ENCODE data around the gene SDE2.

DNA sequence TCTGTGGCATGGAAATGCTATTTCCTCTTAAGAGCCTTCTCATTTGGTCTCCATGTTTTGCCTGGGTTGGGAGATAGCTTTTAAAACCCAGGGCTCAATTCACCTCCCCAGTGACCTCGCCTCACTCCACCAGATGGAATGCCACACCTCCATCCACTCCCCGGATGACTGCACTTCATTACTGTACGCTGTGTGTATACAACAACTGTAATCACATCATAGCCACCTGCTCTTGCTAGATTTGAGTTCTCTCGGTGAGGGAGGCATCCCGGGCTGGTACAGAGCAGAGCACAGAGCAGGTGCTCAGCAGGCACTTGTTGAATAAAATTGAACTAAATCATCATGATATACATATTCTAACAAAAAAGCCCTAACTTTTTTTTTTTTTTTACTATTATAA, 26.0 kb downstream of the SDE2 start:
- TF ChIP-seq CTCF (IDR thresholded peaks at IDR 0.05) (no peak), POLR2AphosphoS5 (IDR thresholded peaks at IDR 0.05; ENCODE audit: low read depth, low read length) (no peak), TCF7L2 (IDR thresholded peaks at IDR 0.05; ENCODE audit: low read depth, low read length) (no peak), SIN3A (IDR thresholded peaks at IDR 0.05; ENCODE audit: borderline replicate concordance, insufficient read depth, low read depth, low read length) (no peak)
- TF ChIP-seq, protein P1, sequence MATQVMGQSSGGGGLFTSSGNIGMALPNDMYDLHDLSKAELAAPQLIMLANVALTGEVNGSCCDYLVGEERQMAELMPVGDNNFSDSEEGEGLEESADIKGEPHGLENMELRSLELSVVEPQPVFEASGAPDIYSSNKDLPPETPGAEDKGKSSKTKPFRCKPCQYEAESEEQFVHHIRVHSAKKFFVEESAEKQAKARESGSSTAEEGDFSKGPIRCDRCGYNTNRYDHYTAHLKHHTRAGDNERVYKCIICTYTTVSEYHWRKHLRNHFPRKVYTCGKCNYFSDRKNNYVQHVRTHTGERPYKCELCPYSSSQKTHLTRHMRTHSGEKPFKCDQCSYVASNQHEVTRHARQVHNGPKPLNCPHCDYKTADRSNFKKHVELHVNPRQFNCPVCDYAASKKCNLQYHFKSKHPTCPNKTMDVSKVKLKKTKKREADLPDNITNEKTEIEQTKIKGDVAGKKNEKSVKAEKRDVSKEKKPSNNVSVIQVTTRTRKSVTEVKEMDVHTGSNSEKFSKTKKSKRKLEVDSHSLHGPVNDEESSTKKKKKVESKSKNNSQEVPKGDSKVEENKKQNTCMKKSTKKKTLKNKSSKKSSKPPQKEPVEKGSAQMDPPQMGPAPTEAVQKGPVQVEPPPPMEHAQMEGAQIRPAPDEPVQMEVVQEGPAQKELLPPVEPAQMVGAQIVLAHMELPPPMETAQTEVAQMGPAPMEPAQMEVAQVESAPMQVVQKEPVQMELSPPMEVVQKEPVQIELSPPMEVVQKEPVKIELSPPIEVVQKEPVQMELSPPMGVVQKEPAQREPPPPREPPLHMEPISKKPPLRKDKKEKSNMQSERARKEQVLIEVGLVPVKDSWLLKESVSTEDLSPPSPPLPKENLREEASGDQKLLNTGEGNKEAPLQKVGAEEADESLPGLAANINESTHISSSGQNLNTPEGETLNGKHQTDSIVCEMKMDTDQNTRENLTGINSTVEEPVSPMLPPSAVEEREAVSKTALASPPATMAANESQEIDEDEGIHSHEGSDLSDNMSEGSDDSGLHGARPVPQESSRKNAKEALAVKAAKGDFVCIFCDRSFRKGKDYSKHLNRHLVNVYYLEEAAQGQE (IDR thresholded peaks at IDR 0.05; ENCODE audit: insufficient read depth in 1 of 2, low read depth in 2 of 2, low read length in 1 of 2) = no peak
